PC-3 (cell line): Measurements from ENCODE around the gene ATP8A1. TPM values are rescaled to one million over a fixed set of nuclear protein-coding genes. Genes with fewer than 3 reads are reported as not detected.
A peak's percentile ranks its signal among the peaks of the same experiment; 100 is the strongest.

Experiments used
- ATAC-seq: fragments of 200-7000 bp; cut with Tn5 transposase; 2 replicates; pipeline ENCODE4 v1.9.1; 2020; ENCODE audit warnings: mild to moderate bottlenecking, moderate library complexity
- BruUV-seq: library from RNA; stranded (reverse); fragments of 400-500 nt; replicated peaks from 2 replicates; lab custom pipeline; 2021; lab: Mats Ljungman, UMichigan
- CTCF ChIA-PET: fragments of 300-600 bp; sonication (Branson Sonifier 250); formaldehyde crosslinking; loops from one replicate; lab custom pipeline; 2022; ENCODE audit warnings: antibody characterized with exemption; lab: Charles Lee
- POLR2A ChIA-PET: fragments of 300-600 bp; sonication (Branson Sonifier 250); formaldehyde crosslinking; loops from one replicate; lab custom pipeline; 2022; ENCODE audit warnings: antibody characterized with exemption; ENCODE audit not compliant: unreplicated experiment; lab: Charles Lee
- DNase-seq: peaks from one replicate; pipeline ENCODE4 v3.0.0-alpha.2; 2015
- H2AFZ ChIP-seq: fragments of 300-600 bp; sonication (generic); 2 replicates; pipeline ENCODE4 v1.6.0; 2016; ENCODE audit warnings: antibody characterized with exemption, low read length
- H3F3A ChIP-seq: fragments of 300-600 bp; sonication (generic); one replicate; pipeline ENCODE4 v1.6.0; 2017; ENCODE audit warnings: antibody characterized with exemption, low read length, control low read depth, mild to moderate bottlenecking; ENCODE audit not compliant: unreplicated experiment
- H3K27ac ChIP-seq: fragments of 300-600 bp; sonication (generic); 2 replicates; pipeline ENCODE4 v1.5.1; 2016; ENCODE audit warnings: mild to moderate bottlenecking, low read length
- H3K27me3 ChIP-seq: fragments of 300-600 bp; sonication (generic); 2 replicates; pipeline ENCODE4 v1.6.1; 2016; ENCODE audit warnings: low read length, mixed read lengths
- H3K36me3 ChIP-seq: fragments of 300-600 bp; sonication (generic); 2 replicates; pipeline ENCODE4 v1.6.1; 2016; ENCODE audit warnings: low read depth, mixed run types, low read length, mixed read lengths
- H3K4me1 ChIP-seq: fragments of 300-600 bp; sonication (generic); 2 replicates; pipeline ENCODE4 v1.5.1; 2016; ENCODE audit warnings: low read length; ENCODE audit not compliant: insufficient read depth
- H3K4me2 ChIP-seq: fragments of 300-600 bp; sonication (generic); 2 replicates; pipeline ENCODE4 v1.6.0; 2016; ENCODE audit warnings: low read length
- H3K4me3 ChIP-seq: fragments of 300-600 bp; sonication (generic); 2 replicates; pipeline ENCODE4 v1.5.1; 2016; ENCODE audit warnings: mild to moderate bottlenecking, low read length, mixed read lengths
- H3K79me2 ChIP-seq: fragments of 300-600 bp; sonication (generic); 2 replicates; pipeline ENCODE4 v1.6.1; 2017; ENCODE audit warnings: low read length, mixed read lengths
- H3K9ac ChIP-seq: fragments of 300-600 bp; sonication (generic); 2 replicates; pipeline ENCODE4 v1.6.0; 2016; ENCODE audit warnings: mild to moderate bottlenecking, low read length
- H3K9me2 ChIP-seq: fragments of 300-600 bp; sonication (generic); replicated peaks from 2 replicates; pipeline ENCODE4 v1.6.1; 2016; ENCODE audit warnings: mixed run types, low read length, mixed read lengths
- H3K9me3 ChIP-seq: fragments of 300-600 bp; sonication (generic); 2 replicates; pipeline ENCODE4 v1.6.1; 2016; ENCODE audit warnings: low read length, mixed read lengths
- H4K20me1 ChIP-seq: fragments of 300-600 bp; sonication (generic); 2 replicates; pipeline ENCODE4 v1.6.1; 2016; ENCODE audit warnings: low read length, mixed read lengths
- EZH2 ChIP-seq: fragments of 300-600 bp; sonication (generic); IDR thresholded peaks from one replicate; pipeline ENCODE4 v1.6.1; 2017; ENCODE audit warnings: antibody characterized with exemption, mild to moderate bottlenecking, low read length; ENCODE audit not compliant: unreplicated experiment
- EZH2phosphoT487 ChIP-seq: fragments of 300-600 bp; sonication (generic); IDR thresholded peaks from 2 replicates; pipeline ENCODE4 v1.6.1; 2018; ENCODE audit warnings: mild to moderate bottlenecking, antibody characterized with exemption, low read length, borderline replicate concordance
- intact Hi-C: fragments of 100-400 bp; cut with micrococcal nuclease; formaldehyde crosslinking; loops from 2 replicates; pipeline ENCODE4 v1.9.0; 2023
- total RNA-seq: library from RNA; depleted of rRNA; stranded (reverse); fragments of >200 nt; gene quantifications from 2 replicates; pipeline ENCODE4 v1.2.3, GENCODE V29; 2014
- TF ChIP-seq, protein P1 (sequence below): fragments of 300-600 bp; sonication (generic); conservative IDR thresholded peaks from 2 replicates; pipeline ENCODE4 v1.5.1; 2017; ENCODE audit warnings: antibody characterized with exemption, low read depth, mild to moderate bottlenecking, low read length

ATP8A1 gene
- total RNA-seq, 1 experiment from 2014 or later = 3.9 TPM

DNA sequence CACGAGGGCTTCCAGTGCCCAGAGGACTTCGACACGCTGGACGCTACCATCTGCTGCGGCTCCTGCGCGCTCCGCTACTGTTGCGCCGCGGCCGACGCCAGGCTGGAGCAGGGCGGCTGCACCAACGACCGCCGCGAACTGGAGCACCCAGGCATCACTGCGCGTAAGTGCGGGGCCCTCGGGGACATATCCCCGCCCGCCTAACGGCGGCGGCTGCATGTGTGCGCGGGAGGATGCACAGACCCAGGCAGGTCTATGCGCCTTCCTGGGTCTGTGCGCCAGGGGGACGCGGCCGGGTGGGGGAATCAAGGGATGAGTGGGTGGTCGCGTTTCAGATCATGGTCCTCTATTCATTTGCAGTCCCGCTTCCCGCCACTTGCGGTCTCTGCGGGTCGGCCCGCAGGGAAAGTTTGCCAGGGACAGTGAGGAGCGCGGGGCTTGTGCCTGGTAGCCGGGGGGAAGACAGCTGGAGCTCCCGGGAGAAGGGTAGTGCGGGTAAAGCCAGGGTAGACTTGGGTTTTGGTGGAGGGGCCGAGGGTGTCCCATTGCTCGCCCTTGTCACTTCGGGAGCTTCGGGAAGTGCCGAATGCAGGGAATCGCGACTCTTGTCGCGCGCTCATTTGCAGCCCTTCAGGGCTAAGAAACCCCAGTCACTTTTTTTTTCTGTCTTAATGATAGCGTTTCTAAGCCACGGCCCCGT, 258.6 kb downstream of the ATP8A1 start:
- no peaks in the 10 kb centered on the region for H3K9me3 ChIP-seq
- H3K4me2 ChIP-seq = peak overlapping the region; percentile 91
- peak overlapping the region; percentile 90 for H3K4me3 ChIP-seq
- no peaks in the 10 kb centered on the region for H4K20me1 ChIP-seq
- TF ChIP-seq EZH2phosphoT487 = no peak
- TF ChIP-seq EZH2 = no peak
- TF ChIP-seq, protein P1, sequence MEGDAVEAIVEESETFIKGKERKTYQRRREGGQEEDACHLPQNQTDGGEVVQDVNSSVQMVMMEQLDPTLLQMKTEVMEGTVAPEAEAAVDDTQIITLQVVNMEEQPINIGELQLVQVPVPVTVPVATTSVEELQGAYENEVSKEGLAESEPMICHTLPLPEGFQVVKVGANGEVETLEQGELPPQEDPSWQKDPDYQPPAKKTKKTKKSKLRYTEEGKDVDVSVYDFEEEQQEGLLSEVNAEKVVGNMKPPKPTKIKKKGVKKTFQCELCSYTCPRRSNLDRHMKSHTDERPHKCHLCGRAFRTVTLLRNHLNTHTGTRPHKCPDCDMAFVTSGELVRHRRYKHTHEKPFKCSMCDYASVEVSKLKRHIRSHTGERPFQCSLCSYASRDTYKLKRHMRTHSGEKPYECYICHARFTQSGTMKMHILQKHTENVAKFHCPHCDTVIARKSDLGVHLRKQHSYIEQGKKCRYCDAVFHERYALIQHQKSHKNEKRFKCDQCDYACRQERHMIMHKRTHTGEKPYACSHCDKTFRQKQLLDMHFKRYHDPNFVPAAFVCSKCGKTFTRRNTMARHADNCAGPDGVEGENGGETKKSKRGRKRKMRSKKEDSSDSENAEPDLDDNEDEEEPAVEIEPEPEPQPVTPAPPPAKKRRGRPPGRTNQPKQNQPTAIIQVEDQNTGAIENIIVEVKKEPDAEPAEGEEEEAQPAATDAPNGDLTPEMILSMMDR = no peak; the same call in 1 of the 2 replicates
- peak overlapping the region; percentile 97 for H2AFZ ChIP-seq
- no peak overlapping the region for H3K27ac ChIP-seq
- ChIA-PET POLR2A (no interaction called here), CTCF (no interaction called here)
- DNase-seq (peak; percentile 21), ATAC-seq (peak; percentile 21)
- TSS peak; percentile 75 for BruUV-seq
- no peaks in the 10 kb centered on the region for H3K36me3 ChIP-seq
- intact Hi-C loops = no loop called here
- H3K9me2 ChIP-seq = no peaks in the 10 kb centered on the region
- H3K9ac ChIP-seq = peak overlapping the region; percentile 69
- no peaks in the 10 kb centered on the region for H3K27me3 ChIP-seq
- no peaks in the 10 kb centered on the region for H3F3A ChIP-seq
- peaks cover 11% of the 10 kb centered on the region; the same call in 1 of the 2 replicates for H3K4me1 ChIP-seq
- peaks cover 45% of the 10 kb centered on the region for H3K79me2 ChIP-seq

DNA sequence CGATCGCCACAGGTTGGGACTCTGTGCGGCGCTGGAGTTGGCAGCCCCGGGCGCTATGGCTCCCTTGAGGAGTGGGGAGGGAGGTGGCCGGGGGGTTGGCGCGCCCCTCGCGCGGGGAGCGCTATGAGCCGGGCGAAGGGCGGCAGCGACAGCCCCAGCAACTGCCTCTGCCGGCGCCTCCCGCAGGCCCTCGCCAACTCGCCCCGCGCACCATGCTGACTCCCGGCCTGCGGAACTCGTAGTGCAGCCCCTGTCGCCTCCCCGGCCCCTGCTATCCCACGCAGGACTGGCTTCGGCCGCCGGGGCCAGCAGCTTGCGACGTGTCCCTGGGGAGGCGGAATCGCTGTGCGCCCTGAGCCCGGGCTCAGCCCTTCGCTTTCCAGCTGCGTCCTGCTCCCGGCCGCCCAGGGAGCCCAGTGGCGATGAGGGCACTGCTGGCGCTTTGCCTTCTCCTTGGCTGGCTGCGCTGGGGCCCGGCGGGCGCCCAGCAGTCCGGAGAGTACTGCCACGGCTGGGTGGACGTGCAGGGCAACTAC, 259.2 kb downstream of the ATP8A1 start:
- intact Hi-C loops = loop anchor here (2.0 kb wide), 2 partner anchors 15 to 27 kb away; no protein-coding TSS in a partner anchor
- TF ChIP-seq EZH2 (no peak), EZH2phosphoT487 (no peak)
- TF ChIP-seq, protein P1 = no peak
- DNase-seq = no peak
- Histone ChIP-seq H3K27me3 (no peaks in the 10 kb centered on the region), H2AFZ (peak overlapping the region; percentile 97), H3K4me3 (peak overlapping the region; percentile 90), H3K9me3 (no peaks in the 10 kb centered on the region), H3K4me1 (peaks cover 11% of the 10 kb centered on the region; the same call in 1 of the 2 replicates), H4K20me1 (no peaks in the 10 kb centered on the region), H3K9me2 (no peaks in the 10 kb centered on the region), H3K79me2 (peaks cover 45% of the 10 kb centered on the region), H3F3A (no peaks in the 10 kb centered on the region), H3K36me3 (no peaks in the 10 kb centered on the region), H3K9ac (peak overlapping the region; percentile 69), H3K4me2 (peak overlapping the region; percentile 91), H3K27ac (no peak overlapping the region)
- POLR2A ChIA-PET = no interaction called here
- no TSS peak for BruUV-seq
- peak; percentile 34 for ATAC-seq
- CTCF ChIA-PET = no interaction called here
